Activated CD4-positive, CD25-positive, alpha-beta regulatory T cell treated with anti-CD3 and anti-CD28 coated beads, Interleukin-2, amount 50 U/mL, for 72 hours (primary cell): Measurements from ENCODE around the gene KRT83.

Experiments
- DNase-seq: peaks from one replicate; pipeline ENCODE4 v3.0.0; 2021

KRT83 gene

GRCh38 chr12:52284562-52285171 is 36.5 kb downstream of the KRT83 start:
- no peak for DNase-seq

- peak; percentile 18 for DNase-seq
Measured at GRCh38 chr12:52280796-52281560, 40.2 kb downstream of the KRT83 start.

- peak; percentile 0 for DNase-seq
Measured at GRCh38 chr12:52280319-52280795, 40.8 kb downstream of the KRT83 start.

GRCh38 chr12:52279422-52280318 is 41.5 kb downstream of the KRT83 start:
- peak; percentile 1 for DNase-seq

GRCh38 chr12:52278575-52279421 is 42.4 kb downstream of the KRT83 start:
- DNase-seq: peak; percentile 82

- peak; percentile 12 for DNase-seq
Measured at GRCh38 chr12:52277486-52278245, 43.5 kb downstream of the KRT83 start.

GRCh38 chr12:52275686-52276085 is 45.5 kb downstream of the KRT83 start:
- DNase-seq: peak; percentile 4

- DNase-seq: peak; percentile 9
Measured at GRCh38 chr12:52274521-52275120, 46.6 kb downstream of the KRT83 start, which contains the start of gene KRT86. KRT86 (plus strand) TSS chr12:52274645; CDS start chr12:52301917, 27,272 bp downstream.

- DNase-seq: no peak
Measured at GRCh38 chr12:52271158-52271557, 50.0 kb downstream of the KRT83 start.

- DNase-seq: peak; percentile 1
Measured at GRCh38 chr12:52270541-52271070, 50.6 kb downstream of the KRT83 start.

- DNase-seq: no peak
Measured at GRCh38 chr12:52268212-52268611, 53.0 kb downstream of the KRT83 start.

GRCh38 chr12:52267699-52268098 is 53.5 kb downstream of the KRT83 start:
- no peak for DNase-seq

GRCh38 chr12:52267266-52267665 is 53.9 kb downstream of the KRT83 start:
- DNase-seq: no peak

GRCh38 chr12:52266514-52266913 is 54.7 kb downstream of the KRT83 start:
- no peak for DNase-seq

GRCh38 chr12:52264435-52264825 is 56.8 kb downstream of the KRT83 start:
- no peak for DNase-seq
